Stimulated activated CD4-positive, alpha-beta T cell treated with anti-CD3 and anti-CD28 coated beads, Interleukin-12 subunit alpha, Interleukin-12 subunit beta, amount 100 ng/mL, for 24 hours (primary cell): Measurements from ENCODE around the gene ITGA6.

Source experiments
- DNase-seq, 2 experiments: peaks; one replicate each; pipeline ENCODE4 v3.0.0-alpha.2; 2020; ENCODE audit warnings: low read depth in 2 of 2

Gene ITGA6

GRCh38 chr2:172465417-172466334 lies 38.3 kb downstream of the ITGA6 start:
- DNase-seq: peak; percentile 56 to 68

GRCh38 chr2:172467382-172467781 lies 40.0 kb downstream of the ITGA6 start:
- DNase-seq: no peak

- DNase-seq: no peak
These were observed 43.9 kb downstream of the ITGA6 start for GRCh38 chr2:172470958-172471922.

GRCh38 chr2:172472446-172473033 lies 45.2 kb downstream of the ITGA6 start:
- DNase-seq: no peak

- no peak for DNase-seq
These were observed 45.8 kb downstream of the ITGA6 start for GRCh38 chr2:172473167-172473566.

- no peak for DNase-seq
These were observed 51.0 kb downstream of the ITGA6 start for GRCh38 chr2:172478353-172478752.

- DNase-seq: peak in 1 of 2 experiments; percentile 20
These were observed 53.2 kb downstream of the ITGA6 start for GRCh38 chr2:172480301-172481218.

- no peak for DNase-seq
These were observed 54.3 kb downstream of the ITGA6 start for GRCh38 chr2:172481507-172482262.

GRCh38 chr2:172484253-172484652 lies 56.9 kb downstream of the ITGA6 start:
- DNase-seq: no peak

- DNase-seq: no peak
These were observed 57.3 kb downstream of the ITGA6 start for GRCh38 chr2:172484706-172485105.

GRCh38 chr2:172488556-172488955 lies 61.2 kb downstream of the ITGA6 start:
- no peak for DNase-seq

GRCh38 chr2:172489681-172490080 lies 62.3 kb downstream of the ITGA6 start:
- DNase-seq: no peak

- no peak for DNase-seq
These were observed 68.8 kb downstream of the ITGA6 start for GRCh38 chr2:172496160-172496608.

- no peak for DNase-seq
These were observed 79.8 kb downstream of the ITGA6 start for GRCh38 chr2:172507199-172507598.

GRCh38 chr2:172510088-172510487 lies 82.7 kb downstream of the ITGA6 start:
- no peak for DNase-seq

GRCh38 chr2:172510548-172510947 lies 83.2 kb downstream of the ITGA6 start:
- no peak for DNase-seq

- no peak for DNase-seq
These were observed 85.6 kb downstream of the ITGA6 start for GRCh38 chr2:172512810-172513523.

- DNase-seq: no peak
These were observed 86.1 kb downstream of the ITGA6 start for GRCh38 chr2:172513524-172513900.

- DNase-seq: no peak
These were observed 86.7 kb downstream of the ITGA6 start for GRCh38 chr2:172513935-172514586.
